ENCODE results near the gene GCLM.

DNA sequence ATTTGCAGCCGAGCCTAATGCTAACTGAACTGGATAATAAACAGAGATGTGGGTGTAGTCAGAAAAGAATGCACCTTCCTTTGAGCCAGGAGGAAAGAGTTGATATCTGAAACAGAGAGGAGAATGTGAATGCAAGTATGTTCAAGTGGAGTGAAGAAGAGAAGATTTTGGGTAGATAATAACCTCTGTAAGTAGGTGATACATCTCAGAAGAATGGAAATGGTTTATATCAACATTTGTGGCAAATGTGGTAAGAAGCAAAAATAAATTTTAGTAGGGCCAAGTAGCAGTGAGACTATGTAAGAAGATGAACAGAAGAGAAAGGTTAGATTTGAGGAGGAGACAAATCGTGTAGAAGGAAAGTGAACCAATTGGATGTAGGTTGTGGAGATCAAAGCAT, 28.5 kb downstream of the GCLM start:
- TF ChIP-seq, protein P1, sequence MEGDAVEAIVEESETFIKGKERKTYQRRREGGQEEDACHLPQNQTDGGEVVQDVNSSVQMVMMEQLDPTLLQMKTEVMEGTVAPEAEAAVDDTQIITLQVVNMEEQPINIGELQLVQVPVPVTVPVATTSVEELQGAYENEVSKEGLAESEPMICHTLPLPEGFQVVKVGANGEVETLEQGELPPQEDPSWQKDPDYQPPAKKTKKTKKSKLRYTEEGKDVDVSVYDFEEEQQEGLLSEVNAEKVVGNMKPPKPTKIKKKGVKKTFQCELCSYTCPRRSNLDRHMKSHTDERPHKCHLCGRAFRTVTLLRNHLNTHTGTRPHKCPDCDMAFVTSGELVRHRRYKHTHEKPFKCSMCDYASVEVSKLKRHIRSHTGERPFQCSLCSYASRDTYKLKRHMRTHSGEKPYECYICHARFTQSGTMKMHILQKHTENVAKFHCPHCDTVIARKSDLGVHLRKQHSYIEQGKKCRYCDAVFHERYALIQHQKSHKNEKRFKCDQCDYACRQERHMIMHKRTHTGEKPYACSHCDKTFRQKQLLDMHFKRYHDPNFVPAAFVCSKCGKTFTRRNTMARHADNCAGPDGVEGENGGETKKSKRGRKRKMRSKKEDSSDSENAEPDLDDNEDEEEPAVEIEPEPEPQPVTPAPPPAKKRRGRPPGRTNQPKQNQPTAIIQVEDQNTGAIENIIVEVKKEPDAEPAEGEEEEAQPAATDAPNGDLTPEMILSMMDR (IDR thresholded peaks at IDR 0.05) = no peak
- TF ChIP-seq EZH2 (IDR thresholded peaks at IDR 0.05; ENCODE audit: borderline replicate concordance, insufficient read depth, low read depth, low read length, poor library complexity, severe bottlenecking) = no peak
